HepG2 (cell line): Measurements from ENCODE around the gene HECTD1. TPM values are rescaled to one million over a fixed set of nuclear protein-coding genes. Genes with fewer than 3 reads are reported as not detected.

Source experiments
- HOXD1 ChIP-seq: sonication (generic); formaldehyde crosslinking; IDR thresholded peaks from 2 replicates; pipeline ENCODE4 v1.5.0; 2020; ENCODE audit warnings: missing genetic modification reagents
- MLLT10 ChIP-seq: sonication (generic); formaldehyde crosslinking; IDR thresholded peaks from 2 replicates; pipeline ENCODE4 v1.4.0; 2020; ENCODE audit warnings: missing genetic modification reagents
- NR2F1 ChIP-seq, 2 experiments: fragments of 450-650 bp in 1 of 2; formaldehyde crosslinking in 1 of 2; IDR thresholded peaks; 2 replicates each; pipeline versions ENCODE4 v1.5.0 to v1.6.1; 2016 to 2020; ENCODE audit warnings: mild to moderate bottlenecking in 1 of 2, missing compliant biosample characterization in 1 of 2, missing genetic modification reagents in 1 of 2, moderate library complexity in 1 of 2
- REL ChIP-seq: sonication (generic); formaldehyde crosslinking; conservative IDR thresholded peaks from 2 replicates; pipeline ENCODE4 v1.8.0; 2022; ENCODE audit warnings: mild to moderate bottlenecking, missing genetic modification reagents, moderate library complexity
- SP140L ChIP-seq: sonication (generic); formaldehyde crosslinking; IDR thresholded peaks from 2 replicates; pipeline ENCODE4 v1.4.0; 2020; ENCODE audit warnings: missing genetic modification reagents, borderline replicate concordance
- SSRP1 ChIP-seq: IDR thresholded peaks from 2 replicates; pipeline ENCODE4 v1.6.1; 2016; ENCODE audit warnings: control low read depth
- ZNF136 ChIP-seq: sonication (generic); formaldehyde crosslinking; IDR thresholded peaks from 2 replicates; pipeline ENCODE4 v1.8.1; 2022; ENCODE audit warnings: low read depth, mild to moderate bottlenecking, moderate library complexity, missing genetic modification reagents
- ZNF878 ChIP-seq: sonication (generic); formaldehyde crosslinking; IDR thresholded peaks from 2 replicates; pipeline ENCODE4 v1.8.1; 2023; ENCODE audit warnings: mild to moderate bottlenecking, missing genetic modification reagents, moderate library complexity
- polyA plus RNA-seq, 8 experiments: library from polyadenylated mRNA; depleted of rRNA in 3 of 8; stranded (reverse) in 7 of 8; unstranded in 1 of 8; fragments of >200 nt; fragmentation: Illumina TruSeq in 4 of 8; extraction: Trizol in 4 of 8; gene quantifications; 2 replicates each; pipeline versions ENCODE4 v1.2.1 to v1.2.3, GENCODE V29; 2011 to 2016; ENCODE audit warnings: low read depth in 4 of 8, missing spikeins in 1 of 8, mixed read lengths in 1 of 8; ENCODE audit not compliant: insufficient read depth in 1 of 8
- total RNA-seq, 5 experiments: library from RNA; depleted of rRNA; stranded (reverse); fragments of >200 nt; fragmentation: Illumina TruSeq; extraction: Trizol; gene quantifications; 2 replicates each; pipeline ENCODE4 v1.2.3, GENCODE V29; 2016; ENCODE audit warnings: low read depth in 1 of 5
- TF ChIP-seq, protein P1 (sequence below): sonication (generic); formaldehyde crosslinking; IDR thresholded peaks from 2 replicates; pipeline ENCODE4 v1.5.1; 2020; ENCODE audit warnings: missing genetic modification reagents, mild to moderate bottlenecking, borderline replicate concordance
- TF ChIP-seq, protein P2 (sequence below): sonication (generic); formaldehyde crosslinking; IDR thresholded peaks from 2 replicates; pipeline ENCODE4 v1.4.0; 2020; ENCODE audit warnings: missing genetic modification reagents
- TF ChIP-seq, protein P3 (sequence below): sonication (generic); formaldehyde crosslinking; IDR thresholded peaks from 2 replicates; pipeline ENCODE4 v1.4.0; 2020; ENCODE audit warnings: low read depth, missing genetic modification reagents
- TF ChIP-seq, protein P4 (sequence below): sonication (generic); formaldehyde crosslinking; IDR thresholded peaks from 2 replicates; pipeline ENCODE4 v1.5.1; 2020; ENCODE audit warnings: missing genetic modification reagents, mild to moderate bottlenecking, borderline replicate concordance
- TF ChIP-seq, protein P5 (sequence below): sonication (generic); formaldehyde crosslinking; conservative IDR thresholded peaks from 2 replicates; pipeline ENCODE4 v1.4.0; 2020; ENCODE audit warnings: missing genetic modification reagents

The HECTD1 gene
- total and polyA plus RNA-seq, 2 of the 13 experiments (the other 11 are each of a cell fraction or from before 2014, with no cell fraction given), result 312 to 560 TPM

DNA sequence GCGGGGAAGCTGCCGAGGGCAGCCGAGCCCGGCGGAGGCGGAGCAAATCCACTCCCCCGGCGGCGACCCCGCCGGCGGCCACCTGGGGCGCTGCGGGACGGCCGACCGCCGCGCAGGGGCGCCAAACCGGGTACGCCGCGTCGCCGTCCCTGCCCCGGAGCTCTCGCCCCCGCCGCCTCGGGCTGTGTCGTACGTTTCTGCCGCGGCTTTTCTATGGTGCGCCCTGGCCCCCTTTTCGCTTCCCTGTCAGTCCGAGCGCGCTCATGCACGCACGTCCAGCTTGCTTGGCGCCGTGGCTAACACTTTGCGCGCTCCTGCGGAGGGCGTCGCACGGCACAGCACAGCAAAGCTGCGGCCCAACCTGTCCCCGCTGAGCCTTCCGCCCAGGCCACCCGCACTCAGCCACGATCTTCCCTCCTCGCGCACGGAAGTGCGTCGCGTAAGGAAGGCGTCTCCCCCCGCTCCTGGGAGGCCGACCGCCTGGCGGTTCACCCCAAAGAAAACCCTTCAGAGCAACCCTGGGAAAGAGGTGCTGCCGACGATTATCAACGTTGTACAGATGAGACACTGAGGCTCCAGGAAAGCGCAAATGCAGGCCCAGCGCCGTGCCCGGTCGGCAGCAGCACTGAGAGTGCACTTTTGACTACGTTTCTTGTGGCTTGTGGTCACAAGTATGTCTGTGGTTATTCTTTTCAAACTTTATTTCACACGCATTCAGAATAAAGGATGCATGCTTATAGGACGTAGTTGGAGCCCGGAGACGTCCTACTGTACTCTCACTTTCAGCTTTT is at the start of gene HECTD1 (continued):
- TF ChIP-seq, protein P1, sequence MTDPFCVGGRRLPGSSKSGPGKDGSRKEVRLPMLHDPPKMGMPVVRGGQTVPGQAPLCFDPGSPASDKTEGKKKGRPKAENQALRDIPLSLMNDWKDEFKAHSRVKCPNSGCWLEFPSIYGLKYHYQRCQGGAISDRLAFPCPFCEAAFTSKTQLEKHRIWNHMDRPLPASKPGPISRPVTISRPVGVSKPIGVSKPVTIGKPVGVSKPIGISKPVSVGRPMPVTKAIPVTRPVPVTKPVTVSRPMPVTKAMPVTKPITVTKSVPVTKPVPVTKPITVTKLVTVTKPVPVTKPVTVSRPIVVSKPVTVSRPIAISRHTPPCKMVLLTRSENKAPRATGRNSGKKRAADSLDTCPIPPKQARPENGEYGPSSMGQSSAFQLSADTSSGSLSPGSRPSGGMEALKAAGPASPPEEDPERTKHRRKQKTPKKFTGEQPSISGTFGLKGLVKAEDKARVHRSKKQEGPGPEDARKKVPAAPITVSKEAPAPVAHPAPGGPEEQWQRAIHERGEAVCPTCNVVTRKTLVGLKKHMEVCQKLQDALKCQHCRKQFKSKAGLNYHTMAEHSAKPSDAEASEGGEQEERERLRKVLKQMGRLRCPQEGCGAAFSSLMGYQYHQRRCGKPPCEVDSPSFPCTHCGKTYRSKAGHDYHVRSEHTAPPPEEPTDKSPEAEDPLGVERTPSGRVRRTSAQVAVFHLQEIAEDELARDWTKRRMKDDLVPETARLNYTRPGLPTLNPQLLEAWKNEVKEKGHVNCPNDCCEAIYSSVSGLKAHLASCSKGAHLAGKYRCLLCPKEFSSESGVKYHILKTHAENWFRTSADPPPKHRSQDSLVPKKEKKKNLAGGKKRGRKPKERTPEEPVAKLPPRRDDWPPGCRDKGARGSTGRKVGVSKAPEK, result peak; percentile 99; the same call in 1 of the 2 replicates
- TF ChIP-seq, protein P2, sequence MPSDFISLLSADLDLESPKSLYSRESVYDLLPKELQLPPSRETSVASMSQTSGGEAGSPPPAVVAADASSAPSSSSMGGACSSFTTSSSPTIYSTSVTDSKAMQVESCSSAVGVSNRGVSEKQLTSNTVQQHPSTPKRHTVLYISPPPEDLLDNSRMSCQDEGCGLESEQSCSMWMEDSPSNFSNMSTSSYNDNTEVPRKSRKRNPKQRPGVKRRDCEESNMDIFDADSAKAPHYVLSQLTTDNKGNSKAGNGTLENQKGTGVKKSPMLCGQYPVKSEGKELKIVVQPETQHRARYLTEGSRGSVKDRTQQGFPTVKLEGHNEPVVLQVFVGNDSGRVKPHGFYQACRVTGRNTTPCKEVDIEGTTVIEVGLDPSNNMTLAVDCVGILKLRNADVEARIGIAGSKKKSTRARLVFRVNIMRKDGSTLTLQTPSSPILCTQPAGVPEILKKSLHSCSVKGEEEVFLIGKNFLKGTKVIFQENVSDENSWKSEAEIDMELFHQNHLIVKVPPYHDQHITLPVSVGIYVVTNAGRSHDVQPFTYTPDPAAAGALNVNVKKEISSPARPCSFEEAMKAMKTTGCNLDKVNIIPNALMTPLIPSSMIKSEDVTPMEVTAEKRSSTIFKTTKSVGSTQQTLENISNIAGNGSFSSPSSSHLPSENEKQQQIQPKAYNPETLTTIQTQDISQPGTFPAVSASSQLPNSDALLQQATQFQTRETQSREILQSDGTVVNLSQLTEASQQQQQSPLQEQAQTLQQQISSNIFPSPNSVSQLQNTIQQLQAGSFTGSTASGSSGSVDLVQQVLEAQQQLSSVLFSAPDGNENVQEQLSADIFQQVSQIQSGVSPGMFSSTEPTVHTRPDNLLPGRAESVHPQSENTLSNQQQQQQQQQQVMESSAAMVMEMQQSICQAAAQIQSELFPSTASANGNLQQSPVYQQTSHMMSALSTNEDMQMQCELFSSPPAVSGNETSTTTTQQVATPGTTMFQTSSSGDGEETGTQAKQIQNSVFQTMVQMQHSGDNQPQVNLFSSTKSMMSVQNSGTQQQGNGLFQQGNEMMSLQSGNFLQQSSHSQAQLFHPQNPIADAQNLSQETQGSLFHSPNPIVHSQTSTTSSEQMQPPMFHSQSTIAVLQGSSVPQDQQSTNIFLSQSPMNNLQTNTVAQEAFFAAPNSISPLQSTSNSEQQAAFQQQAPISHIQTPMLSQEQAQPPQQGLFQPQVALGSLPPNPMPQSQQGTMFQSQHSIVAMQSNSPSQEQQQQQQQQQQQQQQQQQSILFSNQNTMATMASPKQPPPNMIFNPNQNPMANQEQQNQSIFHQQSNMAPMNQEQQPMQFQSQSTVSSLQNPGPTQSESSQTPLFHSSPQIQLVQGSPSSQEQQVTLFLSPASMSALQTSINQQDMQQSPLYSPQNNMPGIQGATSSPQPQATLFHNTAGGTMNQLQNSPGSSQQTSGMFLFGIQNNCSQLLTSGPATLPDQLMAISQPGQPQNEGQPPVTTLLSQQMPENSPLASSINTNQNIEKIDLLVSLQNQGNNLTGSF (CRISPR knock-in tag), result peak; percentile 99
- 0 out of 2 replicates have a peak, but pooled peaks have one; percentile 13 for TF ChIP-seq MLLT10 (CRISPR knock-in tag)
- TF ChIP-seq, protein P3, sequence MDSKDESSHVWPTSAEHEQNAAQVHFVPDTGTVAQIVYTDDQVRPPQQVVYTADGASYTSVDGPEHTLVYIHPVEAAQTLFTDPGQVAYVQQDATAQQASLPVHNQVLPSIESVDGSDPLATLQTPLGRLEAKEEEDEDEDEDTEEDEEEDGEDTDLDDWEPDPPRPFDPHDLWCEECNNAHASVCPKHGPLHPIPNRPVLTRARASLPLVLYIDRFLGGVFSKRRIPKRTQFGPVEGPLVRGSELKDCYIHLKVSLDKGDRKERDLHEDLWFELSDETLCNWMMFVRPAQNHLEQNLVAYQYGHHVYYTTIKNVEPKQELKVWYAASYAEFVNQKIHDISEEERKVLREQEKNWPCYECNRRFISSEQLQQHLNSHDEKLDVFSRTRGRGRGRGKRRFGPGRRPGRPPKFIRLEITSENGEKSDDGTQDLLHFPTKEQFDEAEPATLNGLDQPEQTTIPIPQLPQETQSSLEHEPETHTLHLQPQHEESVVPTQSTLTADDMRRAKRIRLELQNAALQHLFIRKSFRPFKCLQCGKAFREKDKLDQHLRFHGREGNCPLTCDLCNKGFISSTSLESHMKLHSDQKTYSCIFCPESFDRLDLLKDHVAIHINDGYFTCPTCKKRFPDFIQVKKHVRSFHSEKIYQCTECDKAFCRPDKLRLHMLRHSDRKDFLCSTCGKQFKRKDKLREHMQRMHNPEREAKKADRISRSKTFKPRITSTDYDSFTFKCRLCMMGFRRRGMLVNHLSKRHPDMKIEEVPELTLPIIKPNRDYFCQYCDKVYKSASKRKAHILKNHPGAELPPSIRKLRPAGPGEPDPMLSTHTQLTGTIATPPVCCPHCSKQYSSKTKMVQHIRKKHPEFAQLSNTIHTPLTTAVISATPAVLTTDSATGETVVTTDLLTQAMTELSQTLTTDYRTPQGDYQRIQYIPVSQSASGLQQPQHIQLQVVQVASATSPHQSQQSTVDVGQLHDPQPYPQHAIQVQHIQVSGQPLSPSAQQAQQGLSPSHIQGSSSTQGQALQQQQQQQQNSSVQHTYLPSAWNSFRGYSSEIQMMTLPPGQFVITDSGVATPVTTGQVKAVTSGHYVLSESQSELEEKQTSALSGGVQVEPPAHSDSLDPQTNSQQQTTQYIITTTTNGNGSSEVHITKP, result peak; percentile 92
- TF ChIP-seq, protein P4, sequence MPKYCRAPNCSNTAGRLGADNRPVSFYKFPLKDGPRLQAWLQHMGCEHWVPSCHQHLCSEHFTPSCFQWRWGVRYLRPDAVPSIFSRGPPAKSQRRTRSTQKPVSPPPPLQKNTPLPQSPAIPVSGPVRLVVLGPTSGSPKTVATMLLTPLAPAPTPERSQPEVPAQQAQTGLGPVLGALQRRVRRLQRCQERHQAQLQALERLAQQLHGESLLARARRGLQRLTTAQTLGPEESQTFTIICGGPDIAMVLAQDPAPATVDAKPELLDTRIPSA, result peak; percentile 41; the same call in 1 of the 2 replicates
- TF ChIP-seq SP140L (CRISPR knock-in tag), result peak; percentile 98
- TF ChIP-seq ZNF878 (CRISPR knock-in tag), result peak; percentile 91
- TF ChIP-seq, protein P5, sequence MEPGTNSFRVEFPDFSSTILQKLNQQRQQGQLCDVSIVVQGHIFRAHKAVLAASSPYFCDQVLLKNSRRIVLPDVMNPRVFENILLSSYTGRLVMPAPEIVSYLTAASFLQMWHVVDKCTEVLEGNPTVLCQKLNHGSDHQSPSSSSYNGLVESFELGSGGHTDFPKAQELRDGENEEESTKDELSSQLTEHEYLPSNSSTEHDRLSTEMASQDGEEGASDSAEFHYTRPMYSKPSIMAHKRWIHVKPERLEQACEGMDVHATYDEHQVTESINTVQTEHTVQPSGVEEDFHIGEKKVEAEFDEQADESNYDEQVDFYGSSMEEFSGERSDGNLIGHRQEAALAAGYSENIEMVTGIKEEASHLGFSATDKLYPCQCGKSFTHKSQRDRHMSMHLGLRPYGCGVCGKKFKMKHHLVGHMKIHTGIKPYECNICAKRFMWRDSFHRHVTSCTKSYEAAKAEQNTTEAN (CRISPR knock-in tag), result peak; percentile 96
- TF ChIP-seq REL (CRISPR knock-in tag), result peak; percentile 100
- peak in 1 of 2 experiments; percentile 52; a peak in 1 of 4 replicates for TF ChIP-seq NR2F1 (CRISPR knock-in tag; IDR thresholded peaks at IDR 0.05)
- TF ChIP-seq ZNF136 (CRISPR knock-in tag), result peak; percentile 100
- TF ChIP-seq SSRP1 (CRISPR knock-in tag), result peak; percentile 97
- peak; percentile 83; the same call in 1 of the 2 replicates for TF ChIP-seq HOXD1 (CRISPR knock-in tag)
